GM12865 (cell line): ENCODE data around the gene RECQL5.

Source experiments
- DNase-seq: peaks from one replicate; pipeline ENCODE4 v3.0.0; 2010; ENCODE audit warnings: low read depth
- H3K4me3 ChIP-seq: 2 replicates; pipeline ENCODE4 v1.5.1; 2011; ENCODE audit warnings: mild to moderate bottlenecking, low read depth, low read length, control low read depth
- TF ChIP-seq, protein P1 (sequence below): IDR thresholded peaks from 2 replicates; pipeline ENCODE4 v1.5.1; 2011; ENCODE audit warnings: low read length, control low read depth, low read depth, inconsistent platforms; ENCODE audit not compliant: insufficient read depth; ENCODE audit errors: missing control alignments

RECQL5 gene

DNA sequence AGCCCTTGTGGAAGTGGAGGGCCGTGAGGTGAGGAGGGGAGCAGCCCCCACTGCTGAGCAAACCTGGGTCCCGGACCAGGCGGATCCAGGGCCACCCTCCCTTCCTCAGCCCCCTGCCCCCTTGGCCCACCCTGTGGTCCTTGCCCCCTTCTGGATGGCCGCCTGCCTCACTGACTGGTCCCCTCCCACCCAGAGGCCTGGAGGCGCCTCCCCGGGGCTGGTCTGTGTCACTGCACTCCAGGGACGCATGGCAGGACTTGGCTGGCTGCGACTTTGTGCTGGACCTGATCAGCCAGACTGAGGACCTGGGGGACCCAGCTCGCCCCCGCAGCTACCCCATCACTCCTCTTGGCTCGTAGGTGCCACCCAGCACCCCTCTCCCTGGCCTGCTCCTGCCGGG lies 52.9 kb downstream of the RECQL5 start:
- TF ChIP-seq, protein P1, sequence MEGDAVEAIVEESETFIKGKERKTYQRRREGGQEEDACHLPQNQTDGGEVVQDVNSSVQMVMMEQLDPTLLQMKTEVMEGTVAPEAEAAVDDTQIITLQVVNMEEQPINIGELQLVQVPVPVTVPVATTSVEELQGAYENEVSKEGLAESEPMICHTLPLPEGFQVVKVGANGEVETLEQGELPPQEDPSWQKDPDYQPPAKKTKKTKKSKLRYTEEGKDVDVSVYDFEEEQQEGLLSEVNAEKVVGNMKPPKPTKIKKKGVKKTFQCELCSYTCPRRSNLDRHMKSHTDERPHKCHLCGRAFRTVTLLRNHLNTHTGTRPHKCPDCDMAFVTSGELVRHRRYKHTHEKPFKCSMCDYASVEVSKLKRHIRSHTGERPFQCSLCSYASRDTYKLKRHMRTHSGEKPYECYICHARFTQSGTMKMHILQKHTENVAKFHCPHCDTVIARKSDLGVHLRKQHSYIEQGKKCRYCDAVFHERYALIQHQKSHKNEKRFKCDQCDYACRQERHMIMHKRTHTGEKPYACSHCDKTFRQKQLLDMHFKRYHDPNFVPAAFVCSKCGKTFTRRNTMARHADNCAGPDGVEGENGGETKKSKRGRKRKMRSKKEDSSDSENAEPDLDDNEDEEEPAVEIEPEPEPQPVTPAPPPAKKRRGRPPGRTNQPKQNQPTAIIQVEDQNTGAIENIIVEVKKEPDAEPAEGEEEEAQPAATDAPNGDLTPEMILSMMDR = peak; percentile 27
- no peak overlapping the region for H3K4me3 ChIP-seq
- DNase-seq = no peak

DNA sequence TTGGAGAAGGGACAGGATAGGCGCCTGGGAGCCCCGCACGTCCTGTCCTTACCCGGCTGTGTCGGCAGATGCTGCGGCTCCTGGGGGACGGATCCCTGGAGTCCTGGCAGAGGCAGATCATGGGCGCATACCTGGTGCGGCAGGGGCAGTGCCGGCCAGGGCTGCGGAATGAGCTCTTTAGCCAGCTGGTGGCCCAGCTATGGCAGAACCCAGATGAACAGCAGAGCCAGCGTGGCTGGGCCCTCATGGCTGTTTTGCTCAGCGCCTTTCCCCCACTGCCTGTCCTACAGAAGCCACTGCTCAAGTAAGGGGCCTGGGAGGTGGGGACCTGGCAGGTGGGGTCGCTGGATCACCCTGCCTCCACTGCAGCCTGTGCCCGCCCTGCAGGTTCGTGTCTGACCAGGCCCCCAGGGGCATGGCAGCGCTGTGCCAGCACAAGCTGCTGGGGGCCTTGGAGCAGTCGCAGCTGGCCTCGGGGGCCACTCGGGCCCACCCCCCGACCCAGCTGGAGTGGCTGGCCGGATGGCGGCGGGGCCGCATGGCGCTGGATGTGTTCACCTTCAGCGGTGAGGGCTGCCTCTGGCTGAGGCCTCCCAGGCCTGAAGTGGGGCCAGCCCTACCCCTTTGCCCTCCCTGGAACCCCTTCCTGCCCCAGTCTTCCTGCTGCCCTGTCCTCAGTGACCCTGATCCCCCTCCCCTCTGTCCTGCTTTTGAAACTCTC lies 53.9 kb downstream of the RECQL5 start:
- DNase-seq = no peak
- no peak overlapping the region for H3K4me3 ChIP-seq
- TF ChIP-seq, protein P1 = no peak

DNA sequence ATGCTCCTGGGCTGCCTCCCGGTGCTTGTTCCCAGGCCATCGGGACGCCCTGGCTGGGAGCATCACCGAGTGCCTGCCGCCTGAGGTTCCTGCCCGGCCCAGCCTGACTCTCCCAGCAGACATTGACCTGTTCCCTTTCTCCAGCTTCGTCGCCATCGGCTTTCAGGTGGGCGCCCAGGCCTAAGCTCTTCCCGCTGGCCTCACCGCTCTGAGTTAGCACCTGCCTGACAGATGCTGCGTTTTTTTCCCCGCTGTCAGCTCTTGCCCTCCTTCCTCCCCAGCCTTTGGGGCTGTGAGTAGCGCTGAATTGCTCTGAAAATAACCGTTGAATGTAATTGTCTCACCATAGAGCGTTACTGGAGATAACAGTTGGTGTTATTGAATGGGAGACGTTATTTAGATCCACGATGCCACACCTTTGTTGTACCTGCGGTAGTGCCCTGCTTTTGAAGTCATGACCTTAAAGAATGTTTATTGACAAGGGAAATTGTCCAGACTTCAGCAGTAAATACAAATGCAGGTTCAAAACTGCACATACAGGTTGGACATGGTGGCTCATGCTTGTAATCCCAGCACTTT lies 55.0 kb downstream of the RECQL5 start:
- TF ChIP-seq, protein P1 = no peak

DNA sequence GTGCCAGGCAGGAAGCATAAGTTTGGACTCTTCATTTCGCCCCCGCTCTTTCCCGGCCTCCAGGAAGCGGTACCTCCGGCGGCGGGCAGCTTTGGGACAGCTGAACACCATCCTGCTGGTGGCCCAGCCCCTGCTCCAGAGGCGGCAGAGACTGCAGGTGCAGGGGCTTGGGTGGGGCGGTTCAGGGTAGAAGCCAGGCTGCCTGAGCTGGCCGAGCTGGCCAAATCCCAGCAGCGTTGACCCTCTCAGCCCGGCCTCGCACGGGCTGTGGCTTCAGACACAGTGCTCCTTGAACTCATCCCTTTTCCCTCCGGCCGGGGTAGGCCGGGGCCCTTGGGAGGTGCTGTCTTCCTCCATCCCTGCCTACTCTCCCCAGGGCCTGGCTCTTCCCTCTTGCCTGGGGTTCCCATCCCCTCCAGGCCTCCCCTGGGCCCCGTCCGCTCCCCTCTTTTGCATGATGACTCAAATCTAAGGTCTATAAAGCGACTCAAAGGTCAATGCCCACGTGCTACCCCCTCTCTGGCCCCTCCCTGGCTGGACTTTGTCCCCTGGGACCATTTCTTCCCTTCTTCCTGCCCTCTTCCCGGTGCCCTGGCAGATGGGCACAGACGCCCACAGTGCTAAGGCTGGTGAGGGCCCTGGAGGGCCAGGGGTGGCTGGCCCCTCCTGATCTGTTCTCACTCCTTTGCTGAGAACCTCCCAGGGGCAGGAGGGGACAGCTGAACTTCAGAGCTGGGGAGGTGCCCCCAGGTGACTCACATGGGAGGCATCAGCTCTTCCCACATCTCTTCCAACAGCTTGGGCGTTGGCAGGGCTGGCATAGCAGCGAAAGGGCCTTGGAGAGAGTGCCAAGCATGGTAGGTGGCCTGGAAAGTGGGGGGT lies 56.6 kb downstream of the RECQL5 start:
- TF ChIP-seq, protein P1 = no peak
- no peak overlapping the region for H3K4me3 ChIP-seq
- DNase-seq = no peak

More for the DNA sequence above, 55.0 kb downstream of the RECQL5 start:
- no peak for DNase-seq
- no peak overlapping the region for H3K4me3 ChIP-seq

DNA sequence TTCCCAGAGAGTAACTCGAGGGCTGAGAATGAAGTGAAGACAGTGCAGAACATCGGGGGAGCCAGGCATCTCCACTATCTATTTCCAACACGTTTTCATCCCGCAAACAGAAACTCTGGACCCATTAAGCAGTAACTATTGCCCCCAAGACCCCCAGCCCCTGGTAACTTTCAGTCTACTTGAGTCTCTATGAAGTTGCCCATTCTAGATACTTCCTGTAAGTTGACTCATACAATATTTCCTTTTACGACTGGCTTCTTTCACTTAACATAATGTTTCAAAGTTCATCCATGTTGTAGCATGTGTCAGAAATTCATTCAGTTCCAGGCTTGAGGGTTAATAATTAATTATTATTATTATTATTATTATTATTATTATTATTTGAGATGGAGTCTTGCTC lies 59.9 kb downstream of the RECQL5 start:
- DNase-seq = no peak
- no peak overlapping the region for H3K4me3 ChIP-seq
- TF ChIP-seq, protein P1 = no peak

DNA sequence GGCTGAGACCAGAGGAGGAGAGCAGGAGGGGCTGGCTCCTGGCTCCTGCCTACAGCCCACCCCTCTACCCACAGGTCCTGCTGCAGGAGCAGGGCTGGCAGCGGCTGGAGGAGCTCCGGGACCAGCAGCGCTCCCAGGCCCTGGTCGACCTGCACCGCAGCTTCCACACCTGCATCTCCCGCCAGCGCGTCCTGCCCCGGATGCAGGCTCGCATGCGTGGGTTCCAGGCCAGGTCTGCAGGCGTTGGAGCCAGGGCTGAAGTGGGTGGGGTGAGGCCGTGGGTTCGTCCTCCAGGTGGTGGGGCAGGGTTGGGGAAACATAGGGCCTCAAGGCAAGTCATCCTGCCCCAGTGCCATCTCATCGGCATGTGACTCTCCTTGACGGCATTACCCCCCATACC lies 61.2 kb downstream of the RECQL5 start:
- DNase-seq = no peak
- no peak overlapping the region for H3K4me3 ChIP-seq
- TF ChIP-seq, protein P1 = no peak
